ENCODE data around the gene ANGPTL8.

GRCh38 chr19:11204076-11204602 is 35.3 kb upstream of the ANGPTL8 start:
- TF ChIP-seq TAF1 (IDR thresholded peaks at IDR 0.05; ENCODE audit: low read depth, low read length), result no peak
- no peak for TF ChIP-seq POLR2A (IDR thresholded peaks at IDR 0.05; ENCODE audit: low read depth, low read length)
- TF ChIP-seq POLR2AphosphoS5 (IDR thresholded peaks at IDR 0.05; ENCODE audit: low read depth, low read length), result no peak

Data from GM12891 (cell line).